Hematopoietic multipotent progenitor cell treated with erythropoietin and hydrocortisone succinate and interleukin-3 and kit ligand, for 15 days (in vitro differentiated cells): Measurements from ENCODE around the gene SUB1.

Experiments
- DNase-seq: peaks from one replicate; pipeline ENCODE4 v3.0.0-alpha.2; 2015; ENCODE audit warnings: low spot score

The SUB1 gene

GRCh38 chr5:32645246-32645645 is 59.9 kb downstream of the SUB1 start:
- no peak for DNase-seq

DNA sequence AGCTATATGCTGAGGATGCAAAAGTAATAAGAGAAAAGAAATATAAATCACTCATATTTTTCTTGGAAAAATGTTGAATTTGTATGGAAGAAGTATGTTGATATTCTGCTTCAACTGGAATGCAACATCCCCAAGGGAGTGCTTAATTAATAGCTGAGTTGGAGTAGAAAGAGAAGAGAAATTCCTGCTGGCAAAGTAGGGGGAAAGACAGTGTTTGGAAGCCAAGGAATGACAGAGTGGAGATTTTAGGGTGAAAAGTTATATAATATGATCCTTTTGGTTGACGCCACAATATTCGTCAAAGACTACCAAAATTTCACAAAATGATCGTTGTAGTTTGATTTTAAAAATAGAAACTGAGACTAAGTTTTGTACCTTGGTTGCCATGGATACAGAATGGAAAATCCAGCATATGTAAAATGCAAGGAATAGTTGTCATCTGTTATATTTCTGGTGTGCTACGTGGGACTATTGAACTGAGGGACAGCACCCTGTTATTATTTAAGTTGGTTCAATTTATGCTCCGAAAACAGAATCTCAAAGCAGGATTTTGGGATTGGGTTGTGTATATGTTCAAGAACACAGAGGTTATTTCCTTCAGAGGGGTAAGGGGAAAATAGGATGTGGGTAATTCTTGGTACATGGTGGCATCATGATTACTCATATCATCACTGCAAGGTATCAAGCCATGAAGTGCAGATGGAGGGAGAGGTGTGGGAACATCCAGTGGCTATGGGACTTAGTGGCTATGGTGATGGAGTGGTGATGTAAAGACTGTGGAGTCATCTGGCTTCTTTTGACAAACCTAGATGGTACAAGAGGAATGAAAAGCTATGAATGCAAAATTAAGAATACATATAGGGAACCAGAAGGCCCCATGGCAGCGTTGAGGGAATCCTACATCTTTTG is 61.0 kb downstream of the SUB1 start:
- DNase-seq = no peak

DNA sequence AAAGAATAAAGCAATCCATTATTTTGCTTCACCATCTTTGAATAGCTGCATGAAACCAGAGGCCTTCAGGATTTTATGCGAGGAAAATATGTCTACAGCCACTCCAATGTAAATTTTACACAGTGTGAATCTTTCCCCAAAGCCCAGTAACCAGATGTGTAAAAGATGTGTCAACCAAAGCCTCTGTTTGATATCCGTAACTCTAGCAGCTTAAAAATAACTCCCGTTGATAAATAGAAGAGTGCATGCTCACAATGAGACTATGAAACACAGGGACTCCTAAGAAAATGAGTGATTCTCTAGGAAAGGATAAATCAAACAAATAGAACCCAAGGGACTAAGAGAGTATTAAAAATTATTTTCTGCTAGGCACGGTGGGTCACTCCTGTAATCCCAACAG is 65.7 kb downstream of the SUB1 start:
- no peak for DNase-seq

GRCh38 chr5:32651638-32652037 is 66.3 kb downstream of the SUB1 start:
- no peak for DNase-seq
